HepG2 (cell line): Measurements from ENCODE around the gene FLT3LG. TPM values are rescaled to one million over a fixed set of nuclear protein-coding genes. Genes with fewer than 3 reads are reported as not detected.
A peak's percentile ranks its signal among the peaks of the same experiment; 100 is the strongest.

Source experiments
- ATAC-seq: fragments of 200-7000 bp; cut with Tn5 transposase; 3 replicates; pipeline ENCODE4 v1.9.1; 2020; ENCODE audit warnings: mild to moderate bottlenecking, moderate library complexity
- BruUV-seq: library from RNA; stranded (reverse); fragments of 400-500 nt; replicated peaks from 2 replicates; lab custom pipeline; 2021; lab: Mats Ljungman, UMichigan
- CTCF ChIA-PET: fragments of 300-600 bp; formaldehyde crosslinking; extraction: SDS; loops from one replicate; lab custom pipeline; 2021; ENCODE audit warnings: low total read pairs, inconsistent platforms, low intra/inter-chr PET ratio; lab: Yijun Ruan, JAX
- POLR2A ChIA-PET: fragments of 350-600 bp; sonication (Branson Sonifier 250); formaldehyde crosslinking; loops from one replicate; lab custom pipeline; 2020; ENCODE audit warnings: antibody characterized with exemption, inconsistent platforms; lab: Yijun Ruan, JAX
- DNase-seq: peaks from one replicate; pipeline ENCODE4 v3.0.0-alpha.2; 2015; ENCODE audit warnings: low spot score
- FAIRE-seq: peaks from 3 replicates; lab custom pipeline; 2011; peaks lifted over from hg19 to GRCh38; lab: Jason Lieb, UNC
- H2AFZ ChIP-seq: one replicate; pipeline ENCODE4 v1.6.1; 2011; ENCODE audit warnings: low read length, inconsistent platforms
- H3K27ac ChIP-seq: fragments of 300-600 bp; 3 replicates; pipeline ENCODE4 v1.8.0; 2011; ENCODE audit warnings: mixed run types, mild to moderate bottlenecking, mixed read lengths, low read length, inconsistent platforms; ENCODE audit not compliant: insufficient read depth; ENCODE audit errors: extremely low read length
- H3K27me3 ChIP-seq, 2 experiments: fragments of 200-600 bp in 1 of 2; 2 replicates in 1 of 2; 3 replicates in 1 of 2; pipeline versions ENCODE4 v1.6.0 to v1.8.0; 2011; ENCODE audit warnings: low read length in 2 of 2, mild to moderate bottlenecking in 2 of 2, moderate library complexity in 2 of 2, inconsistent platforms in 1 of 2; ENCODE audit not compliant: insufficient read depth in 2 of 2, control insufficient read depth in 1 of 2
- H3K36me3 ChIP-seq, 2 experiments: fragments of 200-600 bp in 1 of 2; replicated peaks in 1 of 2; 2 replicates in 1 of 2; 3 replicates in 1 of 2; pipeline versions ENCODE4 v1.5.1 to v1.8.0; 2011; ENCODE audit warnings: low read length in 2 of 2, inconsistent platforms in 1 of 2; ENCODE audit not compliant: insufficient read depth in 2 of 2, control insufficient read depth in 1 of 2
- H3K4me1 ChIP-seq: 2 replicates; pipeline ENCODE4 v1.5.1; 2012; ENCODE audit warnings: low read length, inconsistent platforms; ENCODE audit not compliant: insufficient read depth
- H3K4me2 ChIP-seq: 2 replicates; pipeline ENCODE4 v1.6.0; 2011; ENCODE audit warnings: low read depth, low read length, inconsistent platforms
- H3K4me3 ChIP-seq, 3 experiments: fragments of 200-600 bp in 1 of 3; sonication (generic), shearing (Covaris generic) in 1 of 3; replicated peaks in 1 of 3; 2 replicates each; pipeline ENCODE4 v1.5.1; 2011 to 2016; ENCODE audit warnings: low read length in 3 of 3, inconsistent platforms in 2 of 3, low read depth in 2 of 3, mild to moderate bottlenecking in 2 of 3, control low read depth in 1 of 3, mixed read lengths in 1 of 3; ENCODE audit not compliant: insufficient read depth in 1 of 3
- H3K79me2 ChIP-seq: one replicate; pipeline ENCODE4 v1.6.1; 2011; ENCODE audit warnings: low read length, inconsistent platforms; ENCODE audit not compliant: insufficient read depth
- H3K9ac ChIP-seq: 2 replicates; pipeline ENCODE4 v1.6.0; 2011; ENCODE audit warnings: mild to moderate bottlenecking, low read depth, low read length, inconsistent platforms; ENCODE audit not compliant: insufficient read depth
- H3K9me3 ChIP-seq: 2 replicates; pipeline ENCODE4 v1.5.1; 2012; ENCODE audit warnings: mild to moderate bottlenecking, low read length
- H4K20me1 ChIP-seq: 2 replicates; pipeline ENCODE4 v1.6.0; 2011; ENCODE audit warnings: inconsistent platforms, mild to moderate bottlenecking, low read length, moderate library complexity; ENCODE audit not compliant: insufficient read depth
- FLYWCH1 ChIP-seq: sonication (generic); formaldehyde crosslinking; IDR thresholded peaks from 2 replicates; pipeline ENCODE4 v1.8.1; 2023; ENCODE audit warnings: mild to moderate bottlenecking, missing genetic modification reagents
- KDM5B ChIP-seq: sonication (generic); formaldehyde crosslinking; IDR thresholded peaks from 2 replicates; pipeline ENCODE4 v1.4.0; 2020; ENCODE audit warnings: missing genetic modification reagents, mild to moderate bottlenecking, borderline replicate concordance
- NFRKB ChIP-seq: fragments of 450-650 bp; IDR thresholded peaks from 2 replicates; pipeline ENCODE4 v1.6.1; 2017
- PPARG ChIP-seq: conservative IDR thresholded peaks from 2 replicates; pipeline ENCODE4 v1.6.1; 2016; ENCODE audit warnings: missing biosample characterization, missing genetic modification reagents
- ZNF543 ChIP-seq: sonication (generic); formaldehyde crosslinking; IDR thresholded peaks from 2 replicates; pipeline ENCODE4 v1.4.0; 2020; ENCODE audit warnings: mild to moderate bottlenecking, missing genetic modification reagents
- ZNF589 ChIP-seq: sonication (generic); formaldehyde crosslinking; conservative IDR thresholded peaks from 2 replicates; pipeline ENCODE4 v1.8.0; 2022; ENCODE audit warnings: mild to moderate bottlenecking, moderate library complexity, missing genetic modification reagents
- WGBS: methylation state at CpG from one replicate; pipeline ENCODE4 v1.1.6; 2017; ENCODE audit warnings: low lambda C conversion rate; 5-methylcytosine and 5-hydroxymethylcytosine counted together
- in situ Hi-C: cut with HindIII; loops from 2 replicates; pipeline ENCODE4 v1.10.0; 2017; ENCODE audit warnings: low pct_unique_long_range_greater_than_20kb; ENCODE audit not compliant: extremely low pct_ligation_motif_present
- intact Hi-C: fragments of 100-400 bp; cut with micrococcal nuclease; formaldehyde crosslinking; loops from one replicate; pipeline ENCODE4 v1.10.0; 2022; ENCODE audit not compliant: unreplicated experiment
- polyA plus RNA-seq, 8 experiments: library from polyadenylated mRNA; depleted of rRNA in 3 of 8; stranded (reverse) in 7 of 8; unstranded in 1 of 8; fragments of >200 nt; fragmentation: Illumina TruSeq in 4 of 8; extraction: Trizol in 4 of 8; gene quantifications; 2 replicates each; pipeline versions ENCODE4 v1.2.1 to v1.2.3, GENCODE V29; 2011 to 2016; ENCODE audit warnings: low read depth in 4 of 8, missing spikeins in 1 of 8, mixed read lengths in 1 of 8; ENCODE audit not compliant: insufficient read depth in 1 of 8
- total RNA-seq, 5 experiments: library from RNA; depleted of rRNA; stranded (reverse); fragments of >200 nt; fragmentation: Illumina TruSeq; extraction: Trizol; gene quantifications; 2 replicates each; pipeline ENCODE4 v1.2.3, GENCODE V29; 2016; ENCODE audit warnings: low read depth in 1 of 5
- TF ChIP-seq, protein P1 (sequence below): sonication (generic); IDR thresholded peaks from 2 replicates; pipeline ENCODE4 v1.6.1; 2016; ENCODE audit warnings: low read depth, borderline replicate concordance
- TF ChIP-seq, protein P2 (sequence below): sonication (generic); formaldehyde crosslinking; IDR thresholded peaks from 2 replicates; pipeline ENCODE4 v1.5.0; 2020; ENCODE audit warnings: mild to moderate bottlenecking, low read depth, missing genetic modification reagents, borderline replicate concordance
- TF ChIP-seq, protein P3 (sequence below): sonication (generic); formaldehyde crosslinking; IDR thresholded peaks from 2 replicates; pipeline ENCODE4 v1.5.0; 2020; ENCODE audit warnings: mild to moderate bottlenecking, missing genetic modification reagents, borderline replicate concordance
- TF ChIP-seq, protein P4 (sequence below), 2 experiments: sonication (generic) in 1 of 2; formaldehyde crosslinking in 1 of 2; IDR thresholded peaks; 2 replicates each; pipeline versions ENCODE4 v1.4.0 to v1.6.1; 2018 to 2020; ENCODE audit warnings: missing genetic modification reagents in 2 of 2, borderline replicate concordance in 1 of 2, low read depth in 1 of 2, mild to moderate bottlenecking in 1 of 2, missing biosample characterization in 1 of 2

The FLT3LG gene
- total and polyA plus RNA-seq, 2 of the 13 experiments (the other 11 are each of a cell fraction or from before 2014, with no cell fraction given): 1.5 to 2.6 TPM

DNA sequence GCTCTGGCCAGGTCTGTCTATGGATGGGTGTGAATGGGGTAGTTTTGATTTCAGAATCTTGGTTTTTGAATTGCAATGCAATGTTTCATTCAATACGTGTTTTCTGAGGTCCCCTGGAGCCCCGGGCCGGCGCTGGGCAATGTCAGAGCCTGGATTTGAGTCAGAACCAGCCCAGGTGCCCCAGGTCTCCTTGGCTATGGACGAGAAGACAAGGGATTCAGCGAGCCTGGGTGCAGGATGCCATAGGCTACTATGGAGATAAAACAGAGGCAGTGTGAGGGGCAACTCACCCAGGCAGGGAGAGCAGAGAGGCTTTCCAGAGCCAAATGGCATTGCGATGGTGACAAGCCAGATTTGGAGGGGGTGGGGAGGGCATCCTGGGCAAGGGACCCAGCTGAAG is 12.2 kb downstream of the FLT3LG start:
- TF ChIP-seq, protein P1, sequence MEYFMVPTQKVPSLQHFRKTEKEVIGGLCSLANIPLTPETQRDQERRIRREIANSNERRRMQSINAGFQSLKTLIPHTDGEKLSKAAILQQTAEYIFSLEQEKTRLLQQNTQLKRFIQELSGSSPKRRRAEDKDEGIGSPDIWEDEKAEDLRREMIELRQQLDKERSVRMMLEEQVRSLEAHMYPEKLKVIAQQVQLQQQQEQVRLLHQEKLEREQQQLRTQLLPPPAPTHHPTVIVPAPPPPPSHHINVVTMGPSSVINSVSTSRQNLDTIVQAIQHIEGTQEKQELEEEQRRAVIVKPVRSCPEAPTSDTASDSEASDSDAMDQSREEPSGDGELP: no peak
- no peak for TF ChIP-seq NFRKB
- no peak for TF ChIP-seq PPARG
- TF ChIP-seq, protein P2, sequence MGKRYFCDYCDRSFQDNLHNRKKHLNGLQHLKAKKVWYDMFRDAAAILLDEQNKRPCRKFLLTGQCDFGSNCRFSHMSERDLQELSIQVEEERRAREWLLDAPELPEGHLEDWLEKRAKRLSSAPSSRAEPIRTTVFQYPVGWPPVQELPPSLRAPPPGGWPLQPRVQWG (CRISPR knock-in tag): no peak
- DNase-seq (no peak), ATAC-seq (no peak), FAIRE-seq (no peak)
- Histone ChIP-seq H4K20me1 (peaks cover 34% of the 10 kb centered on the region), H3K27me3 (peaks cover 0 to 3% of the 10 kb centered on the region in 2 experiments; a peak in 1 of 5 replicates), H3K9ac (peak overlapping the region; percentile 82; the same call in 1 of the 2 replicates), H3K9me3 (no peaks in the 10 kb centered on the region), H2AFZ (no peak overlapping the region), H3K4me3 (no peak overlapping the region), H3K36me3 (peaks cover 16 to 23% of the 10 kb centered on the region in 2 experiments), H3K4me2 (peak overlapping the region; percentile 80; the same call in 1 of the 2 replicates), H3K4me1 (peaks cover 30% of the 10 kb centered on the region), H3K27ac (peak overlapping the region; percentile 70), H3K79me2 (peaks cover 37% of the 10 kb centered on the region)
- WGBS: 99% methylated on average over 7 of the region's 7 CpGs
- in situ Hi-C loops: no loop called here
- POLR2A ChIA-PET: interaction anchor here (1.7 kb wide), 1 partner anchor 33 kb away, joined by 4 read pairs; the partner anchor contains the start of gene ALDH16A1
- BruUV-seq: no TSS peak
- CTCF ChIA-PET: no interaction called here
- intact Hi-C loops: no loop called here

DNA sequence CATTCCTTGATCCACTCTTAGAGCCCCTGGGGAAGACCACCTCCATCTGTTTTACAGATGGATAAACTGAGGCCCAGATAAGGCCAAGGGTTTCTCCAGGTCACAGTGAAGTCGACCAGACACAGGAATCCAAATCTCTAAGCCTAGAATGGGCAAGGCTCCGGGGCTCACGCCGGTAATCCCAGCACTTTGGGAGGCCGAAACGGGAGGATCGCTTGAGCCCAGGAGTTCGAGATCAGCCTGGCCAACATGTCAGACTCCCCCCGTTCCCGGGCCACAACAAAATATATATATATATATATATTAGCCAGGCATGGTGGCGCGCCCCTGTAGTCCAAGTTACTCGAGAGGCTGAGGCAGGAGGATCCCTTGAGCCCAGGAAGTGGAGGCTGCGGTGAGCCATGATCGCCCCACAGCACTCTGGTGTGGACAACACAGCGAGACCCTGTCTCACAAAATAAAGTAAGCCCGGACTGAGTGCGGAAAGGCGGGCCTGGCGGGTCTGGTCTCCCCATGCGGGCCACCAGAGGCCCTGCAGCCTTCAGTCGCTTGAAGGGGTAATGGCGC is 12.8 kb downstream of the FLT3LG start:
- peaks cover 0 to 3% of the 10 kb centered on the region in 2 experiments; a peak in 1 of 5 replicates for H3K27me3 ChIP-seq
- peak overlapping the region; percentile 70 for H3K27ac ChIP-seq
- CTCF ChIA-PET: no interaction called here
- TSS peak; percentile 49 for BruUV-seq
- peaks cover 37% of the 10 kb centered on the region for H3K79me2 ChIP-seq
- H3K9me3 ChIP-seq: no peaks in the 10 kb centered on the region
- no peak for FAIRE-seq
- peak overlapping the region in 2 of 3 experiments; percentile 50 to 63; a peak in 3 of 6 replicates for H3K4me3 ChIP-seq
- POLR2A ChIA-PET: interaction anchor here (1.4 to 1.6 kb wide), 3 partner anchors 8 to 16 kb away, joined by 3 to 13 read pairs (median 6); partner anchors contain the start of gene RPS11
- peaks cover 39% of the 10 kb centered on the region for H4K20me1 ChIP-seq
- in situ Hi-C loops: no loop called here
- no peak for ATAC-seq
- no peak overlapping the region for H2AFZ ChIP-seq
- H3K4me1 ChIP-seq: peaks cover 29% of the 10 kb centered on the region
- 87% methylated on average over 15 of the region's 23 CpGs for WGBS
- peaks cover 19 to 29% of the 10 kb centered on the region in 2 experiments for H3K36me3 ChIP-seq
- DNase-seq: no peak
- peak overlapping the region; percentile 82 for H3K9ac ChIP-seq
- intact Hi-C loops: no loop called here
- peak overlapping the region; percentile 80 for H3K4me2 ChIP-seq
- TF ChIP-seq FLYWCH1: no peak
- TF ChIP-seq, protein P3, sequence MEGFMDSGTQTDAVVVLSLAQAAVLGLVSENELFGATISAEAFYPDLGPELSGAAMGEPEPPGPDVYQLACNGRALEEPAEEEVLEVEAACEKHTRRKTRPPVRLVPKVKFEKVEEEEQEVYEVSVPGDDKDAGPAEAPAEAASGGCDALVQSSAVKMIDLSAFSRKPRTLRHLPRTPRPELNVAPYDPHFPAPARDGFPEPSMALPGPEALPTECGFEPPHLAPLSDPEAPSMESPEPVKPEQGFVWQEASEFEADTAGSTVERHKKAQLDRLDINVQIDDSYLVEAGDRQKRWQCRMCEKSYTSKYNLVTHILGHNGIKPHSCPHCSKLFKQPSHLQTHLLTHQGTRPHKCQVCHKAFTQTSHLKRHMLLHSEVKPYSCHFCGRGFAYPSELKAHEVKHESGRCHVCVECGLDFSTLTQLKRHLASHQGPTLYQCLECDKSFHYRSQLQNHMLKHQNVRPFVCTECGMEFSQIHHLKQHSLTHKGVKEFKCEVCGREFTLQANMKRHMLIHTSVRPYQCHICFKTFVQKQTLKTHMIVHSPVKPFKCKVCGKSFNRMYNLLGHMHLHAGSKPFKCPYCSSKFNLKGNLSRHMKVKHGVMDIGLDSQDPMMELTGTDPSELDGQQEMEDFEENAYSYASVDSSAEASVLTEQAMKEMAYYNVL (CRISPR knock-in tag): no peak
- 0 out of 2 replicates have a peak, but pooled peaks have one; percentile 11 for TF ChIP-seq KDM5B
- TF ChIP-seq, protein P4, sequence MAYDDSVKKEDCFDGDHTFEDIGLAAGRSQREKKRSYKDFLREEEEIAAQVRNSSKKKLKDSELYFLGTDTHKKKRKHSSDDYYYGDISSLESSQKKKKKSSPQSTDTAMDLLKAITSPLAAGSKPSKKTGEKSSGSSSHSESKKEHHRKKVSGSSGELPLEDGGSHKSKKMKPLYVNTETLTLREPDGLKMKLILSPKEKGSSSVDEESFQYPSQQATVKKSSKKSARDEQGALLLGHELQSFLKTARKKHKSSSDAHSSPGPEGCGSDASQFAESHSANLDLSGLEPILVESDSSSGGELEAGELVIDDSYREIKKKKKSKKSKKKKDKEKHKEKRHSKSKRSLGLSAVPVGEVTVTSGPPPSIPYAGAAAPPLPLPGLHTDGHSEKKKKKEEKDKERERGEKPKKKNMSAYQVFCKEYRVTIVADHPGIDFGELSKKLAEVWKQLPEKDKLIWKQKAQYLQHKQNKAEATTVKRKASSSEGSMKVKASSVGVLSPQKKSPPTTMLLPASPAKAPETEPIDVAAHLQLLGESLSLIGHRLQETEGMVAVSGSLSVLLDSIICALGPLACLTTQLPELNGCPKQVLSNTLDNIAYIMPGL (CRISPR knock-in tag; IDR thresholded peaks at IDR 0.05; ENCODE audit: borderline replicate concordance in 1 of 2, low read depth in 1 of 2): no peak
- TF ChIP-seq ZNF543 (CRISPR knock-in tag): 0 out of 2 replicates have a peak, but pooled peaks have one; percentile 28
- 0 out of 2 replicates have a peak, but pooled peaks have one; percentile 5 for TF ChIP-seq ZNF589
